A673 (cell line): ENCODE results near the gene ADD3.

Experiments
- EZH2 ChIP-seq: fragments of 200-600 bp; sonication (generic); IDR thresholded peaks from 2 replicates; pipeline ENCODE4 v1.6.1; 2017; ENCODE audit warnings: borderline replicate concordance, low read depth, mild to moderate bottlenecking, mixed read lengths, antibody characterized with exemption, low read length; ENCODE audit not compliant: poor library complexity, severe bottlenecking
- TF ChIP-seq, protein P1 (sequence below): fragments of 300-800, 200-600 bp; sonication (generic); conservative IDR thresholded peaks from 2 replicates; pipeline ENCODE4 v1.5.1; 2017; ENCODE audit warnings: low read depth, mild to moderate bottlenecking, antibody characterized with exemption, low read length, moderate library complexity, mixed read lengths

DNA sequence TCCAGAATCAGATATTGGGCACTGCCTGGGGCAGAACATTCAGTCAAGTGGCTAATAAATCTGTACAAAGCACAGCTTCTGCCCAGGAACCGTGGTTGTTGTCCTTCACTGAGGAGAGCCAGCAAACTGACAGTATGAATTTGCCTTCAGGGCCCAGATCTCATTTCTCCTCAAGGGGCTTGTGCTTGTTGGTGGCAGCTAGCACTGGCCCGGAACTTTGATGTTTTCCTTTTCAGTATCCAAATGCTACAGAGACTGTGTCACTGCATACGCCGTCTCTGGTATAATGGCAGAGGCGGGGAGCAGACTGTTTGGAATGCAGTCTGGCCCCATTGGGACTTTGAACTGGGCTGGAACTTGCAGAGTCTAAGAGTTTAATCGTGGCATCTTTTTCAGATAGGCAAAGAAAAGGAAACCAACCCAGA is 30.4 kb upstream of the ADD3 start:
- TF ChIP-seq, protein P1, sequence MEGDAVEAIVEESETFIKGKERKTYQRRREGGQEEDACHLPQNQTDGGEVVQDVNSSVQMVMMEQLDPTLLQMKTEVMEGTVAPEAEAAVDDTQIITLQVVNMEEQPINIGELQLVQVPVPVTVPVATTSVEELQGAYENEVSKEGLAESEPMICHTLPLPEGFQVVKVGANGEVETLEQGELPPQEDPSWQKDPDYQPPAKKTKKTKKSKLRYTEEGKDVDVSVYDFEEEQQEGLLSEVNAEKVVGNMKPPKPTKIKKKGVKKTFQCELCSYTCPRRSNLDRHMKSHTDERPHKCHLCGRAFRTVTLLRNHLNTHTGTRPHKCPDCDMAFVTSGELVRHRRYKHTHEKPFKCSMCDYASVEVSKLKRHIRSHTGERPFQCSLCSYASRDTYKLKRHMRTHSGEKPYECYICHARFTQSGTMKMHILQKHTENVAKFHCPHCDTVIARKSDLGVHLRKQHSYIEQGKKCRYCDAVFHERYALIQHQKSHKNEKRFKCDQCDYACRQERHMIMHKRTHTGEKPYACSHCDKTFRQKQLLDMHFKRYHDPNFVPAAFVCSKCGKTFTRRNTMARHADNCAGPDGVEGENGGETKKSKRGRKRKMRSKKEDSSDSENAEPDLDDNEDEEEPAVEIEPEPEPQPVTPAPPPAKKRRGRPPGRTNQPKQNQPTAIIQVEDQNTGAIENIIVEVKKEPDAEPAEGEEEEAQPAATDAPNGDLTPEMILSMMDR, result no peak
- no peak for TF ChIP-seq EZH2
